HEK293 (cell line): ENCODE data around the gene PRDM11.
A peak's percentile ranks its signal among the peaks of the same experiment; 100 is the strongest.

Source experiments
- CTCF ChIA-PET: fragments of 350-600 bp; formaldehyde crosslinking; extraction: SDS; loops from one replicate; lab custom pipeline; 2021; ENCODE audit warnings: antibody characterized with exemption; lab: Yijun Ruan, JAX
- POLR2A ChIA-PET: fragments of 300-600 bp; formaldehyde crosslinking; extraction: SDS; loops from one replicate; lab custom pipeline; 2020; ENCODE audit warnings: antibody characterized with exemption, inconsistent platforms; lab: Yijun Ruan, JAX
- H3K27ac ChIP-seq: fragments of 200-500 bp; sonication (Bioruptor generic); 2 replicates; pipeline ENCODE4 v1.5.1; 2014; ENCODE audit warnings: low read depth, low read length, control low read depth, inconsistent platforms; ENCODE audit errors: extremely low read depth
- H3K36me3 ChIP-seq, 2 experiments: fragments of 200-500 bp in 1 of 2; sonication (Bioruptor generic) in 1 of 2; 1 replicate in 1 of 2; 2 replicates in 1 of 2; pipeline ENCODE4 v1.5.1; 2014 to 2017; ENCODE audit warnings: inconsistent platforms in 2 of 2, low read length in 2 of 2; ENCODE audit not compliant: control insufficient read depth in 2 of 2, insufficient read depth in 1 of 2
- H3K4me1 ChIP-seq: fragments of 200-500 bp; sonication (Bioruptor generic); 2 replicates; pipeline ENCODE4 v1.5.1; 2014; ENCODE audit warnings: mild to moderate bottlenecking, low read length, inconsistent platforms; ENCODE audit not compliant: control insufficient read depth, insufficient read depth
- H3K4me3 ChIP-seq: 2 replicates; pipeline ENCODE4 v1.5.1; 2011; ENCODE audit warnings: low read depth, mild to moderate bottlenecking, control low read depth, low read length, moderate library complexity
- H3K9me3 ChIP-seq: fragments of 200-500 bp; sonication (Bioruptor generic); 2 replicates; pipeline ENCODE4 v1.5.1; 2014; ENCODE audit warnings: low read depth, low read length, inconsistent platforms; ENCODE audit not compliant: control insufficient read depth, insufficient read depth
- AEBP2 ChIP-seq: fragments of 450-650 bp; formaldehyde crosslinking; IDR thresholded peaks from 2 replicates; pipeline ENCODE4 v1.5.1; 2016; ENCODE audit warnings: missing biosample characterization, missing genetic modification characterization, borderline replicate concordance
- CTCF ChIP-seq: fragments of 450-650 bp; formaldehyde crosslinking; IDR thresholded peaks from 2 replicates; pipeline ENCODE4 v1.5.1; 2016; ENCODE audit warnings: missing biosample characterization, missing genetic modification characterization
- OVOL3 ChIP-seq: fragments of 450-650 bp; formaldehyde crosslinking; IDR thresholded peaks from 2 replicates; pipeline ENCODE4 v1.5.1; 2016; ENCODE audit warnings: missing biosample characterization, missing genetic modification characterization
- PRDM2 ChIP-seq: fragments of 450-650 bp; formaldehyde crosslinking; IDR thresholded peaks from 2 replicates; pipeline ENCODE4 v1.5.1; 2016; ENCODE audit warnings: missing biosample characterization, missing genetic modification characterization, borderline replicate concordance
- REPIN1 ChIP-seq: fragments of 450-650 bp; formaldehyde crosslinking; IDR thresholded peaks from 2 replicates; pipeline ENCODE4 v1.5.1; 2017; ENCODE audit warnings: missing biosample characterization, missing genetic modification characterization, low read depth
- YY2 ChIP-seq: fragments of 450-650 bp; formaldehyde crosslinking; IDR thresholded peaks from 2 replicates; pipeline ENCODE4 v1.5.1; 2016; ENCODE audit warnings: missing biosample characterization, missing genetic modification characterization
- ZBTB17 ChIP-seq: fragments of 450-650 bp; formaldehyde crosslinking; IDR thresholded peaks from 2 replicates; pipeline ENCODE4 v1.5.1; 2016; ENCODE audit warnings: missing biosample characterization, missing genetic modification characterization
- ZBTB20 ChIP-seq: fragments of 450-650 bp; formaldehyde crosslinking; IDR thresholded peaks from 2 replicates; pipeline ENCODE4 v1.5.1; 2016; ENCODE audit warnings: missing biosample characterization, missing genetic modification characterization
- ZBTB7A ChIP-seq: fragments of 450-650 bp; formaldehyde crosslinking; IDR thresholded peaks from 2 replicates; pipeline ENCODE4 v1.5.1; 2016; ENCODE audit warnings: low read depth, missing biosample characterization, missing genetic modification characterization
- ZFP69B ChIP-seq: fragments of 450-650 bp; formaldehyde crosslinking; IDR thresholded peaks from 2 replicates; pipeline ENCODE4 v1.5.1; 2016; ENCODE audit warnings: missing biosample characterization, missing genetic modification characterization
- ZNF112 ChIP-seq: fragments of 450-650 bp; formaldehyde crosslinking; IDR thresholded peaks from 2 replicates; pipeline ENCODE4 v1.5.0; 2017; ENCODE audit warnings: missing biosample characterization, missing genetic modification characterization
- ZNF211 ChIP-seq: fragments of 450-650 bp; formaldehyde crosslinking; IDR thresholded peaks from 2 replicates; pipeline ENCODE4 v1.5.1; 2016; ENCODE audit warnings: low read depth, missing biosample characterization, missing genetic modification characterization
- ZNF248 ChIP-seq: fragments of 450-650 bp; formaldehyde crosslinking; IDR thresholded peaks from 2 replicates; pipeline ENCODE4 v1.5.1; 2017; ENCODE audit warnings: missing biosample characterization, missing genetic modification characterization
- ZNF530 ChIP-seq: fragments of 450-650 bp; formaldehyde crosslinking; IDR thresholded peaks from 2 replicates; pipeline ENCODE4 v1.5.1; 2016; ENCODE audit warnings: low read depth, missing biosample characterization, missing genetic modification characterization
- ZNF548 ChIP-seq: fragments of 450-650 bp; formaldehyde crosslinking; IDR thresholded peaks from 2 replicates; pipeline ENCODE4 v1.5.1; 2016; ENCODE audit warnings: missing biosample characterization, missing genetic modification characterization
- ZNF549 ChIP-seq: fragments of 450-650 bp; IDR thresholded peaks from 2 replicates; pipeline ENCODE4 v1.5.1; 2018; ENCODE audit warnings: missing biosample characterization, missing genetic modification characterization, mild to moderate bottlenecking, inconsistent platforms, moderate library complexity
- ZNF621 ChIP-seq: fragments of 450-650 bp; formaldehyde crosslinking; IDR thresholded peaks from 2 replicates; pipeline ENCODE4 v1.5.1; 2017; ENCODE audit warnings: missing biosample characterization, missing genetic modification characterization
- ZNF768 ChIP-seq: fragments of 450-650 bp; formaldehyde crosslinking; IDR thresholded peaks from 2 replicates; pipeline ENCODE4 v1.5.1; 2018; ENCODE audit warnings: missing biosample characterization, mild to moderate bottlenecking, missing genetic modification characterization
- ZNF837 ChIP-seq: fragments of 450-650 bp; formaldehyde crosslinking; IDR thresholded peaks from 2 replicates; pipeline ENCODE4 v1.5.1; 2016; ENCODE audit warnings: missing biosample characterization, missing genetic modification characterization
- ZSCAN16 ChIP-seq: fragments of 450-650 bp; formaldehyde crosslinking; IDR thresholded peaks from 2 replicates; pipeline ENCODE4 v1.5.1; 2016; ENCODE audit warnings: missing biosample characterization, missing genetic modification characterization
- ZSCAN30 ChIP-seq: fragments of 450-650 bp; IDR thresholded peaks from 2 replicates; pipeline ENCODE4 v1.5.1; 2018; ENCODE audit warnings: missing biosample characterization, mild to moderate bottlenecking, missing genetic modification characterization, moderate library complexity

The PRDM11 gene

GRCh38 chr11:45181889-45182550 is 35.6 kb downstream of the PRDM11 start:
- POLR2A ChIA-PET, result no interaction called here
- no peak overlapping the region for H3K27ac ChIP-seq

GRCh38 chr11:45182902-45183301 is 36.5 kb downstream of the PRDM11 start:
- TF ChIP-seq ZNF248, result no peak
- 0 out of 2 replicates have a peak, but pooled peaks have one; percentile 11 for TF ChIP-seq CTCF (tag by site-specific recombination)
- TF ChIP-seq OVOL3 (tag by site-specific recombination), result no peak
- no peak for TF ChIP-seq ZSCAN30
- no peak for TF ChIP-seq ZNF549 (tag by site-specific recombination)
- Histone ChIP-seq H3K4me3 (no peak overlapping the region), H3K27ac (no peak overlapping the region), H3K9me3 (no peaks in the 10 kb centered on the region), H3K4me1 (no peaks in the 10 kb centered on the region), H3K36me3 (peaks cover 0 to 13% of the 10 kb centered on the region in 2 experiments; a peak in 1 of 3 replicates)
- POLR2A ChIA-PET, result no interaction called here
- CTCF ChIA-PET, result interaction anchor here (0.6 to 3.5 kb wide), 12 partner anchors 10 to 130 kb away, joined by 3 to 15 read pairs (median 4); no protein-coding TSS in a partner anchor

More at GRCh38 chr11:45181889-45182550, 35.6 kb downstream of the PRDM11 start:
- Histone ChIP-seq H3K4me1 (no peaks in the 10 kb centered on the region), H3K36me3 (peaks cover 0 to 11% of the 10 kb centered on the region in 2 experiments; a peak in 1 of 3 replicates)
- TF ChIP-seq AEBP2 (tag by site-specific recombination), result no peak
- TF ChIP-seq ZSCAN16 (tag by site-specific recombination), result no peak
- no peak for TF ChIP-seq ZNF530 (tag by site-specific recombination)
- TF ChIP-seq ZNF112 (tag by site-specific recombination), result no peak
- TF ChIP-seq ZNF621 (tag by site-specific recombination), result no peak
- TF ChIP-seq ZBTB17 (tag by site-specific recombination), result no peak
- TF ChIP-seq ZFP69B, result no peak
- TF ChIP-seq REPIN1 (tag by site-specific recombination), result no peak
- TF ChIP-seq ZNF211, result no peak
- TF ChIP-seq YY2, result no peak
- TF ChIP-seq ZNF548 (tag by site-specific recombination), result no peak
- TF ChIP-seq ZBTB20 (tag by site-specific recombination), result no peak
- TF ChIP-seq ZNF837 (tag by site-specific recombination), result no peak
- TF ChIP-seq ZBTB7A, result no peak
- TF ChIP-seq ZNF768, result no peak
- TF ChIP-seq PRDM2, result no peak
- TF ChIP-seq, all 188 proteins: peak for 0
- H3K9me3 ChIP-seq, result no peaks in the 10 kb centered on the region
- CTCF ChIA-PET, result interaction anchor here (0.6 to 3.5 kb wide), 11 partner anchors 11 to 78 kb away, joined by 3 to 15 read pairs (median 3); no protein-coding TSS in a partner anchor
- H3K4me3 ChIP-seq, result no peak overlapping the region
